HAP-1 (cell line): ENCODE results near the gene FRMD6.
A peak's percentile ranks its signal among the peaks of the same experiment; 100 is the strongest.
"Not testable (repeated sequence)": the region's sequence is repeated elsewhere in the genome, so short reads cannot be mapped to it uniquely, and the experiment has no call there.

Source experiments
- DNase-seq, 2 experiments: peaks; one replicate each; pipeline ENCODE4 v3.0.0-alpha.2; 2016 to 2020; ENCODE audit warnings: low spot score in 2 of 2
- H3K27me3 ChIP-seq: fragments of 250-450 bp; sonication (Bioruptor Pico); 2 replicates; pipeline ENCODE4 v1.5.1; 2020; ENCODE audit warnings: low read depth, mild to moderate bottlenecking, moderate library complexity
- H3K36me3 ChIP-seq: fragments of 250-450 bp; sonication (Bioruptor Pico); replicated peaks from 2 replicates; pipeline ENCODE4 v1.5.1; 2020; ENCODE audit warnings: mild to moderate bottlenecking
- H3K4me1 ChIP-seq: fragments of 250-450 bp; sonication (Bioruptor Pico); 2 replicates; pipeline ENCODE4 v1.5.1; 2020; ENCODE audit warnings: mild to moderate bottlenecking
- H3K4me3 ChIP-seq: fragments of 250-450 bp; sonication (Bioruptor Pico); 2 replicates; pipeline ENCODE4 v1.5.1; 2020; ENCODE audit warnings: mild to moderate bottlenecking, moderate library complexity
- H3K9me3 ChIP-seq: fragments of 250-450 bp; sonication (Bioruptor Pico); 2 replicates; pipeline ENCODE4 v1.5.1; 2020; ENCODE audit warnings: mild to moderate bottlenecking, moderate library complexity
- in situ Hi-C: fragments of 300-500 bp; cut with MboI; formaldehyde crosslinking; loops from 3 replicates; pipeline ENCODE4 v1.14.3; 2020; ENCODE audit warnings: low sequenced_read_pairs, inconsistent platforms, mixed read lengths

Gene FRMD6

GRCh38 chr14:51619561-51619960 lies 32.1 kb upstream of the FRMD6 start:
- H3K36me3 ChIP-seq, result no peaks in the 10 kb centered on the region
- DNase-seq, result no peak
- H3K9me3 ChIP-seq, result no peaks in the 10 kb centered on the region
- H3K4me3 ChIP-seq, result no peak overlapping the region
- no peaks in the 10 kb centered on the region for H3K4me1 ChIP-seq
- no peaks in the 10 kb centered on the region for H3K27me3 ChIP-seq
- in situ Hi-C loops, result no loop called here

- Histone ChIP-seq H3K4me1 (no peaks in the 10 kb centered on the region), H3K36me3 (no peaks in the 10 kb centered on the region), H3K27me3 (no peaks in the 10 kb centered on the region), H3K9me3 (no peaks in the 10 kb centered on the region), H3K4me3 (no peak overlapping the region)
- no peak for DNase-seq
- in situ Hi-C loops, result no loop called here
These were observed 31.7 kb upstream of the FRMD6 start for GRCh38 chr14:51620056-51620455.

- Histone ChIP-seq H3K36me3 (no peaks in the 10 kb centered on the region), H3K27me3 (no peaks in the 10 kb centered on the region), H3K4me1 (no peaks in the 10 kb centered on the region), H3K4me3 (no peak overlapping the region), H3K9me3 (no peaks in the 10 kb centered on the region)
- in situ Hi-C loops, result no loop called here
- no peak for DNase-seq
These were observed 30.1 kb upstream of the FRMD6 start for GRCh38 chr14:51621654-51622053.

GRCh38 chr14:51622376-51622775 lies 29.3 kb upstream of the FRMD6 start:
- no peak for DNase-seq
- Histone ChIP-seq H3K9me3 (no peaks in the 10 kb centered on the region), H3K27me3 (no peaks in the 10 kb centered on the region), H3K4me3 (no peak overlapping the region), H3K36me3 (no peaks in the 10 kb centered on the region), H3K4me1 (no peaks in the 10 kb centered on the region)
- in situ Hi-C loops, result no loop called here

GRCh38 chr14:51624955-51625569 lies 26.6 kb upstream of the FRMD6 start:
- Histone ChIP-seq H3K4me3 (no peak overlapping the region), H3K36me3 (no peaks in the 10 kb centered on the region), H3K4me1 (no peaks in the 10 kb centered on the region), H3K27me3 (no peaks in the 10 kb centered on the region), H3K9me3 (no peaks in the 10 kb centered on the region)
- in situ Hi-C loops, result no loop called here
- no peak for DNase-seq

- Histone ChIP-seq H3K36me3 (no peaks in the 10 kb centered on the region), H3K4me1 (no peaks in the 10 kb centered on the region), H3K9me3 (no peaks in the 10 kb centered on the region), H3K27me3 (no peaks in the 10 kb centered on the region), H3K4me3 (no peak overlapping the region)
- in situ Hi-C loops, result no loop called here
- DNase-seq, result no peak
These were observed 25.5 kb upstream of the FRMD6 start for GRCh38 chr14:51626185-51626584.

- Histone ChIP-seq H3K4me1 (no peaks in the 10 kb centered on the region), H3K4me3 (no peak overlapping the region)
These were observed 24.9 kb upstream of the FRMD6 start for GRCh38 chr14:51626788-51627187.

GRCh38 chr14:51627313-51627712 lies 24.4 kb upstream of the FRMD6 start:
- Histone ChIP-seq H3K36me3 (no peaks in the 10 kb centered on the region), H3K4me1 (no peaks in the 10 kb centered on the region), H3K4me3 (no peak overlapping the region), H3K27me3 (no peaks in the 10 kb centered on the region), H3K9me3 (no peaks in the 10 kb centered on the region)
- DNase-seq, result no peak
- in situ Hi-C loops, result no loop called here

More at GRCh38 chr14:51626788-51627187, 24.9 kb upstream of the FRMD6 start:
- Histone ChIP-seq H3K9me3 (no peaks in the 10 kb centered on the region), H3K27me3 (no peaks in the 10 kb centered on the region), H3K36me3 (no peaks in the 10 kb centered on the region)
- in situ Hi-C loops, result no loop called here
- DNase-seq, result no peak

GRCh38 chr14:51628238-51628637 lies 23.5 kb upstream of the FRMD6 start:
- in situ Hi-C loops, result no loop called here
- Histone ChIP-seq H3K4me1 (no peaks in the 10 kb centered on the region), H3K4me3 (no peak overlapping the region), H3K36me3 (no peaks in the 10 kb centered on the region), H3K9me3 (no peaks in the 10 kb centered on the region), H3K27me3 (no peaks in the 10 kb centered on the region)
- DNase-seq, result no peak

- no peak for DNase-seq
These were observed 20.7 kb upstream of the FRMD6 start for GRCh38 chr14:51630987-51631386.

GRCh38 chr14:51633298-51633697 lies 18.4 kb upstream of the FRMD6 start:
- H3K4me3 ChIP-seq, H3K36me3 ChIP-seq, H3K9me3 ChIP-seq, H3K27me3 ChIP-seq, DNase-seq, H3K4me1 ChIP-seq, in situ Hi-C loops: not testable (repeated sequence)

More at GRCh38 chr14:51630987-51631386, 20.7 kb upstream of the FRMD6 start:
- Histone ChIP-seq H3K36me3 (no peaks in the 10 kb centered on the region), H3K4me1 (no peaks in the 10 kb centered on the region; the same call in 1 of the 2 replicates), H3K9me3 (no peaks in the 10 kb centered on the region), H3K27me3 (no peaks in the 10 kb centered on the region), H3K4me3 (no peak overlapping the region)
- in situ Hi-C loops, result no loop called here

GRCh38 chr14:51636109-51636508 lies 15.6 kb upstream of the FRMD6 start:
- in situ Hi-C loops, result no loop called here
- no peak overlapping the region for H3K4me3 ChIP-seq
- H3K4me1 ChIP-seq, result peaks cover 6% of the 10 kb centered on the region
- peak in 1 of 2 experiments; percentile 14 for DNase-seq
- no peaks in the 10 kb centered on the region for H3K36me3 ChIP-seq
- no peaks in the 10 kb centered on the region for H3K9me3 ChIP-seq
- no peaks in the 10 kb centered on the region for H3K27me3 ChIP-seq

- H3K27me3 ChIP-seq, result no peaks in the 10 kb centered on the region
- no peaks in the 10 kb centered on the region for H3K36me3 ChIP-seq
- no peaks in the 10 kb centered on the region for H3K9me3 ChIP-seq
- in situ Hi-C loops, result no loop called here
- H3K4me3 ChIP-seq, result no peak overlapping the region
- H3K4me1 ChIP-seq, result peaks cover 6% of the 10 kb centered on the region
- no peak for DNase-seq
These were observed 13.4 kb upstream of the FRMD6 start for GRCh38 chr14:51638071-51638944.

- H3K4me1 ChIP-seq, result peaks cover 6% of the 10 kb centered on the region
- in situ Hi-C loops, result no loop called here
These were observed 11.9 kb upstream of the FRMD6 start for GRCh38 chr14:51639668-51640316.

More at GRCh38 chr14:51639668-51640316, 11.9 kb upstream of the FRMD6 start:
- Histone ChIP-seq H3K4me3 (no peak overlapping the region), H3K9me3 (no peaks in the 10 kb centered on the region), H3K27me3 (no peaks in the 10 kb centered on the region), H3K36me3 (no peaks in the 10 kb centered on the region)
- DNase-seq, result no peak
